HTR-8/SVneo (cell line): ENCODE data around the gene S1PR2.
"Not testable (repeated sequence)": the region's sequence is repeated elsewhere in the genome, so short reads cannot be mapped to it uniquely, and the experiment has no call there.

Source experiments
- DNase-seq: peaks from one replicate; pipeline ENCODE4 v3.0.0; 2011; ENCODE audit warnings: low spot score, mixed read lengths; ENCODE audit not compliant: insufficient read length
- FAIRE-seq: peaks from 2 replicates; lab custom pipeline; 2011; peaks lifted over from hg19 to GRCh38; lab: Jason Lieb, UNC

The S1PR2 gene

DNA sequence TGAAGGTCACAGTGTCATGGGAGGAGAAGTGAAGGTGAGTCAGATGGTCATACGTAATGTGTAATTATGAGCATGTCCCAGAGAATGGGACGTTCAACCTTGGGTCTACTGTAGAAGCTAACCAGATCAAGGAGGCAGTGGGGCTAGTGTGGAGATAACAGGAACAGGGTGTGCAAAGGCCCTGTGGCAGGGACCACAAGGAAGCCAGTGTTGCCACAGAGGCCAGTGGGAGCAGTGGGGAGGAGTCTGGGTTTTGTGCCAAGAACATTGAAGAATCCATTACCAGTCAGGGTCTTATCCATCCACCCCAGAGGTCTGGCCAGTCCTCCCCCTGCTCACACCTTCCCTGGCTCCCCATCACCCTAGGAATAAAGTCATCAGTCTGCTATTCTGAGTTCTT is 24.2 kb upstream of the S1PR2 start:
- no peak for FAIRE-seq

DNA sequence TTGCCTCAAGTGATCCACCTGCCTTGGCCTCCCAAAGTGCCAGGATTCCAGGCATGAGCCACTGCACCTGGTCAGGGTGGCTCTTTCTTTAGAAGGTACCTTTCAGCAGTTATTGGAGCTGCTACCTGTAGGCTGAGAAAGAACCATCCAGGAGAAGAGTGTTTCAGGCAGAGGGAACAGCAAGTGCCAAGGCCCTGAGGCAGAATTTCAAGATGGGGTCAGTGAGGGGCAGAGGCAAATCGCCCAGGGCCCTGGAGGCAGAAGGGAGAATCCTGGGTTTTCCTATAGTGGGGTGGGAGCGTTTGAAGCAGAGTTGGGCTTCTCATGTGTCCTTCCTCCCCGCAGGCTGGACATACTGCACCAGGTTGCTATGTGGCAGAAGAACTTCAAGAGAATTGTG is 23.1 kb upstream of the S1PR2 start:
- DNase-seq: no peak
- no peak for FAIRE-seq

More for the DNA sequence above, 24.2 kb upstream of the S1PR2 start:
- DNase-seq: no peak

DNA sequence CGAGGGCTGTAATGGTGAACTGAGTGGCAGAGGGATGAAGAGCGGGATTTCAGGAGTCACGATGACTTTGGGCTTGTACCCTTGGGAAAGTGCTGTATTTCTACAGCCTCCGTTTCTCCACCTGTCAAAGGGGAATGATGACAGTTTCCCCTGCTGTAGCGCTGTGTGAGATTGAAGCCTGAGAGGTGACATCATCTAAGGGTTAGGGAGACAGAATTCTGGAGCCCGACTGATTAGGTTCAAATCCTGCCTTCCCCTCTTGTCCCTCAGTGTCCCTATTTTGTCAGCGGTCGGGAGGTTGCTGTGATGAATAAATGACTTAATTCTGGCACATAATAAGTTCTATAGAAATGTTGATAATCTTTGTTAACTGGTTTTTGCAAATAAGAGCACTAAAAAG is 21.6 kb upstream of the S1PR2 start:
- FAIRE-seq: no peak

DNA sequence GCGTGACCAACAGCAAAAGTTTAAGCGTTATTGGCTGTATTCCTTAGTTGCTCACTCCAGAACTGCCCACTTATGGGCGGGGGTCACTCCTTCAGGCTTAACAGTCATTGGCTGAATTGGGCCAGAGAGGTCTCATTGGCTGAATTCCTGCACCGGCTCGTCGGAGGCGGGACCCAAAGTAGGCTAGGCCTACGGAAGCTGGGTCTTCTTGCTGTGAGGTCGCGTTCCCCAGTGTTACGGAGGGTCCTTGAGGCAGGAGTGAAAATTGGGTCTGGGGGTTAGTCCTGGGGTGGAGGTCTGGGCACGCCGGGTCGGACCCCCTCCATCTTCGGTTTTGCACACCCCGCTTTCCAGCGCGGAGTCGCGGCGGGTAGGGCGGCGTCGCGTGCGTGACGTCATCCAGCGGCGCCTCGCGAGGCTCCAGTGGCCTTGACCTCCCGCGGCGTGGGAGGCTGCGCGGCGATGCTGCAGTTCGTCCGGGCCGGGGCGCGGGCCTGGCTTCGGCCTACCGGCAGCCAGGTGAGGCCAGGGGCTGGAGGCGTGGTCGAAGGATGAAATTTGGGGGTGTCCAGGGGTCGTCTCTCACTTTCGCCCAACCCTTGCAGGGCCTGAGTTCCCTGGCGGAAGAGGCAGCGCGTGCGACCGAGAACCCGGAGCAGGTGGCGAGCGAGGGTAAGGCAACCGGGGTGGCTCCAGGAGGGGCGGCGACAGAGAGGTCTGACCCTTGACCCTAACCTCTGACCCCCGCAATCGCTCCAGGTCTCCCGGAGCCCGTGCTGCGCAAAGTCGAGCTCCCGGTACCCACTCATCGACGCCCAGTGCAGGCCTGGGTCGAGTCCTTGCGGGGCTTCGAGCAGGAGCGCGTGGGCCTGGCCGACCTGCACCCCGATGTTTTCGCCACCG is 20.9 kb upstream of the S1PR2 start, which contains the start of gene MRPL4:
MRPL4 (plus strand) TSS at position 423 of the 903 bp plus-strand sequence; CDS start at position 463, 40 bp downstream.
- DNase-seq: peak; percentile 99
- peak; percentile 96 for FAIRE-seq

More for the DNA sequence above, 21.6 kb upstream of the S1PR2 start:
- no peak for DNase-seq

DNA sequence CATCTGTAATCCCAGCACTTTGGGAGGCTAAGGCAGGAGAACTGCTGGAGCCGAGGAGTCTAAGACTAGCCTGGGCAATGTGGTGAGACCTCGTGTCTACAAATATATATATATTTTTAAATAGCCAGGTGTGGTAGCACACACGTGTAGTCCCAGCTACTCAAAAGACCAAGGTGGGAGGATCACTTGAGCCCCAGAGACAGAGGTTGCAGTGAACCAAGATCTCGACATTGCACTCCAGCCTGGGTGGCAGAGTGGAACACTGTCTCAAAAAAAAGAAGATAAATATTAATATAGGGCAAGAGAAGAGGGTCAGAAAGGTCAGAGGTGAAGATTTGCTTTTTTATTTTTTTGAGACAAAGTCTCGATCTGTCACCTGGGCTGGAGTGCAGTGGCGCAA is 15.4 kb upstream of the S1PR2 start:
- no peak for DNase-seq
- FAIRE-seq: no peak

DNA sequence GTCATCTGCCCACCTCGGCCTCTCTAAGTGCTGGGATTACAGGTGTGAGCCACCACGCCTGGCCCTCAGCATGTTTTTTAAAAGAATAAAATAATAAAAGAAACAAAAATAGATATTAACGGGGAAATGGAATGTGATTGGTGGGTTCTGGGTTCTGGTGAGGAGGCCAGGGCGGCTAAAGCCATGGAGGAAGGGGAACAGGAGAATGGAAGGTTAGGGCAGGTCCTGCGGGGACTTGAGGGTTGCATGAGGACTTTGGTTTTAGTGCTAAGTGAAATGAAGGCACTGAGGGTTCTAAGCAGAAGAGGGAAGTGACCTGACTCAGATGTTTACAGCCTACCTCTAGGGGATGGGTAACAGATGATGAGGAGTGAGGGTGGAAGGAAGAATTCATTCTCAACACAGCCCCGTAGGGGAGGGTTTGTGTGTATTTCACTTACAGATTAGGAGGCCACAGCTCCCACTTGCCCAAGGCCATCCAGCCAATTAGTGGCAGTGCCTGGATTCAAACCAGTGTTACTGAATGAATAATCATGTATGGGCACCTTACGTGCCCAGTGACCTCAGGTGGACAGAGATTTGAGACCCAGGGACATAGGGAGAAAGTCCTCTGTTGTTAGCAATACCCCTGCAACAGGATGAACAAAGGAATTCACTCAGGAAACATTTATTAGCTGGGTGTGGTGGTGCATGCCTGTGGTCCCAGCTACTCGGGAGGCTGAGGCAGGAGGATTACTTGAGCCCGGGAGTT is 14.2 kb upstream of the S1PR2 start:
- DNase-seq (no peak), FAIRE-seq (no peak)

DNA sequence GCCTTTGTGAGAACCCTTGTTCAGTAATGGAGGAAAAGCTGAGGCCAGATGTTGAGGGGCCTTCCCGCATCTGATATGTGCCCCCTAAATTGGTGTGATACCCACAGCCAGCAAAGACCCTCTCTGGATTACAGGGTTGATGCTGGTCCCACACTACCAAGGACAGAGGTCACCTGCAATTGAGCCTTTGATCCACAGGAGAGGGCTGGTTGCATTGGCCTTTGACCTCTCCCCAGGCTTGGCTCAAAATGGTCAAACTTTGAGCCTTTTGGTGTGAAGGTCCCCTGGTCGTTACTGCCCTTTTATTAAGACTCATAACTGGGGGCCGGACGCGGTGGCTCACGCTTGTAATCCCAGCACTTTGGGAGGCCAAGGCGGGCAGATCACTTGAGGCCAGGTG is 12.5 kb upstream of the S1PR2 start:
- FAIRE-seq: no peak

DNA sequence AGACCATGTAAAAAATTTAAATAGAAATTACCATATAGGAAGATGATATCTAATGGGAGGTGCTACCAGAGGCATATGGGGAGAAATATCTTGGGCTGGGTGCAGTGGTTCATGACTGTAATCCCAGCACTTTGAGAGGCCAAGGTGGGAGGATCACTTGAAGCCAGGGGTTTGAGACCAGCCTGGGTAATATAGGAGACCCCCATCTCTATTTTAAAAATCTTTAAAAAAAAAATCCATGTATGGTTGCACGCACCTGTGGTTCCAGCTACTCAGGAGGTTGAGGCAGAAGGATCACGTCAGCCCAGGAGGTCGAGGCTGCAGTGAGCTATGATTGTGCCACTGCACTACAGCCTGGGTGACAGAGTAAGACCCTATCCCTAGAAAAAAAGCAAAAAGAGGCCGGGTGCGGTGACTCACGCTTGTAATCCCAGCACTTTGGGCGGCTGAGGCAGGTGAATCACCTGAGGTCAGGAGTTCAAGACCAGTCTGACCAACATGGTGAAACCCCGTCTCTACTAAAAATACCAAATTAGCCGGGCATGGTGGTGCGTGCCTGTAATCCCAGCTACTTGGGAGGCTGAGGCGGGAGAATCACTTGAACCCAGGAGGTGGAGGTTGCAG is 10.8 kb upstream of the S1PR2 start:
- FAIRE-seq, DNase-seq: not testable (repeated sequence)

More for the DNA sequence above, 12.5 kb upstream of the S1PR2 start:
- DNase-seq: no peak

DNA sequence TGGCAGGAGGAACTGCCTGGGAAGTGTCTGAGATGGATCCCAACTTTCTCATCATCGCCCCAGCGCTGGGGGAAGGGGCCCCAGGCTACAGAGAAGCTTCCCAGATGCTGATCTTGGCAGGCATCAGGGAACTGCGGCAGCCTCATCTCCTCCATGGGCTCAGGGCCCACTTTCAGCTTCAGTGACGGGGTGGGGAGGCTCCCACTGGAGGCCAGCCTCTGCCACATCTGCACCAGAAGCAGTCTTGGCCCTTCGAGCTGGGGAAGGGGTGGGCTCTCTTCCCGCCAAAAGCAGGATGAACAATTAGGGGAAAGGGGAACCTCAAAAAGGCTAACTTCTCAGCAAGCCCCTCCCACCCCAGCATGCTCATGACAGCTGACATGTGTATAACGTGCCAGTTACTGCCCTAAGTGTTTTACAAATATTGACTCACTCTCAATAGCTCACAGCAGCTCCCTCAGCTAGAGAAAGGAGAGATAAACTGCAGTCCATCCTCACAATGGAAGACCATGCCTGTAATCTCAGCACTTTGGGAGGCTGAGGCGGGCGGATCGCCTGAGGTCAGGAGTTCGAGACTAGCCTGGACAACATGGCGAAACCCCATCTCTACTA is 7.1 kb upstream of the S1PR2 start:
- no peak for DNase-seq
- FAIRE-seq: no peak

DNA sequence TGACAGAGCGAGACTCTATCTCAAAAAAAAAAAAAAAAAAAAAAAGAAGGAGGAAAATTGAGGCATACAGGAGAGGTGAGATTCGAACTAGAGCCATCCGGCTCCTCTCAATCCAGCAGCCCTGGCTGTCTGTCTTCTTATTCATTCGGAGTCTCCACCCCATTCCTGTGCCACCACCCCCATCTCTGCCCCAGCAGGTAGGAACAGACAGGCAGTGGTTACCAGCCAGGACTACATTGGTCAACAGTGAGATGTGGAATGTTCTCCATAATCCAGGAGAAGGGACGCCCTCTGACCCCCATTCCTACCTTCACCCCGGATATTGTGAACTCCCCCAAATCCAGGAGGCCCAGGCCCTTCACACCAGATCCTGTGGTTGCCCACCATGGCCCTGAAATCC is 6.6 kb upstream of the S1PR2 start:
- no peak for FAIRE-seq
- DNase-seq: no peak

DNA sequence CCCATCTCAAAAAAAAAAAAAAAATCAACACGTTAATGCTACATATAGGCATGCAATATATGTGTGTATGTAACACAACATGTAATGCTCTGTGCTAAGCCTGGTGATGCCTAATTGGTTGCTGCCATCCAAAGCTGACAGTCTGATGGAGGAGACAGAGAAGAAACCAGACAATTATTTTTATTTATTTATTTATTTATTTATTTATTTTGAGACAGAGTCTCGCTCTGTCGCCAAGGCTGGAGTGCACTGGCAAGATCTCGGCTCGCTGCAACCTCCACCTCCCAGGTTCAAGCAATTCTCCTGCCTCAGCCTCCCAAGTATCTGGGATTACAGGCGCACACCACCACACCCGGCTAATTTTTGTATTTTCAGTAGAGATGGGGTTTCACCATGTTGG is 4.3 kb upstream of the S1PR2 start:
- not testable (repeated sequence) for FAIRE-seq, DNase-seq

DNA sequence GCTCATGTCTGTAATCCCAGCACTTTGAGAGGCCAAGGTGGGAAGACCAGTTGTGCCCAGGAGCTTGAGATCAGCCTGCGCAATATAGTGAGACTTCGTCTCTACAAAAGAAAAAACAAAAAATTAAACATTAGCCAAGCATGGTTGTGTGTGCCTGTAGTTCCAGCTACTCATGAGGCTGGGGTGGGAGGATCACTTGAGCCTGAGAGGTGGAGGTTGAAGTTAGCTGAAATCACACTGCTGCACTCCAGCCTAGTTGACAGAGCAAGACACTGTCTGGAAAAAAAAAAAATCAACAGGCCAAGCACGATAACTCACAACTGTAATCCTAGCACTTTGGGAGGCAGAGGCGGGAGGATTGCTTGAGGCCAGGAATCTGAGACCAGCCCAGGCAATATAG is 3.9 kb upstream of the S1PR2 start:
- FAIRE-seq: no peak
- no peak for DNase-seq

DNA sequence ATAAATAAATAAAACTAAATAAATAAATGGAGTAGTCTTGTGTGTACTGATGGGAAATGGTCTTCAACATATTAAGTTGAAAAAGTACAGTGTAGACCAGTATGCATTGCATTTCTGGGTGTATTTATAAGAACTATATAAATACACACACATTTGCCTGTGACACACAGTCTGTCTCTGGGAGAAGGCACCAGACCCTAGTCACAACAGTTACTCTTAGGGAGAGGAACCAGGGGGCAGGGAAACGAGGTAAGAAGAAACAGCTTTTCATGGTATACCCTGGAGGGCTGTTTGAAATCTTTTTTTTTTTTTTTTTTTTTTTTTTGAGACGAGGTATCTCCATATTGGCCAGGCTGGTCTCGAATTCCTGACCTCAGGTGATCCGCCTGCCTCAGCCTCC is 2.8 kb upstream of the S1PR2 start:
- DNase-seq (no peak), FAIRE-seq (no peak)

DNA sequence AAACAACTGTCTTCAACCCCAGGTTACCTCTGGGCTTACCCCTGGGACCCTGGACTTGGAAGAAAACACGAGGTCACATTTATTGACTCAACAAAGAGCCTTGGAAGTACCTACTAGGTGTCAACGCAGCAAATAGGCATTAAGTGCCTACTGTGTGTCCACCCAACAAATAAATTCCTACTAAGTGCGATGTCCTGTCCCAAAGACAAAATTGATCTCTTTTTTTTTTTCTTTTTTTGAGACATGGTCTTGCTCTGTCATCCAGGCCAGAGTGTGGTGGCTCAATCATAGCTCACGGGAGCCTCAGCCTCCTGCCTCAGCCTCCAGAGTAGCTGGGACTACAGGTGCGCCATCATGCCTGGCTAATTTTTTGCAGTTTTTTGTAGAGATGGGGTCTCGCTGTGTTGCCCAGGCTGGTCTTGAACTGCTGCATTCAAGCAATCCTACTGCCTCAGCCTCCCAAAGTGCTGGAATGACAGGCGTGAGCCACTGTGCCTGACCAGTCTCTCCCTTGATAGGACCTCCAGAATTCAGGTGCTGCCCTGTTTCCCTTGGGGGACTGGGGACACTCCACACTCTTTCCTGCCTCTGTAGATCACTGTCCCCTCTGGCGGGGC is 589 bp upstream of the S1PR2 start:
- FAIRE-seq: no peak
- DNase-seq: no peak

DNA sequence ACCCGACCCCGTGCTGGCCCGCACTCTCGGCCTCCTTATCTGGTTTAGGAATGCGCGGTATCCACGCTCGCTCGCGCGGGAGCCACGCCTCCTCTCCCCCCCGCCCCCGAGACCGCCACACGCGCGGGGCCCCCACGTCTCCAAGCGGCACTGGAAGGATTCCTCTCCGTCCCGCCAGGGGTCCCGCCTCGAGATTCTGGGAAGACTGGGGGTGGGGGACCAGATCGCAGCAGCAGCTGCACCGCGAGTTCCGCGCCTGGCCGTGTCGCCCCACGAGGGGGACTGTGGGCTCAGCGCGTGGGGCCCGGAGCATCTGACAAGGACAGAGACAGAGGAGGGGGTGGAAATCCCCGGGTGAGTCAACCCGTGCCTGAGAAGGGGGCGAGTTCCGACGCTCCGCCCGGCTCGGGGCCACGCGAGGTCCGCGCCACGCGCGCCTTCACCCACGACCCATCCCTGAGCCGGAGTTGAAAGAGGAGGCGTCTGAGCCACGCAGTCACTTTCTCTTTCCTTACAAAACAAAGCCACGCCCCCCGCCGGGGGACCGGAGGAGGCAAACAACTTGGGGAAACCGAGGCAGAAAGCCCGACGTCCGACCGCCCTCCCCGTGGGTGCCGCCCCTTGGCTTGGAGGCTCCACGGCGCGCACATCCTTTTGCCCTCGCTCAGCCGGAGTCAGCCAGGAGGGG is 814 bp downstream of the S1PR2 start:
- DNase-seq (peak; percentile 47), FAIRE-seq (no peak)

DNA sequence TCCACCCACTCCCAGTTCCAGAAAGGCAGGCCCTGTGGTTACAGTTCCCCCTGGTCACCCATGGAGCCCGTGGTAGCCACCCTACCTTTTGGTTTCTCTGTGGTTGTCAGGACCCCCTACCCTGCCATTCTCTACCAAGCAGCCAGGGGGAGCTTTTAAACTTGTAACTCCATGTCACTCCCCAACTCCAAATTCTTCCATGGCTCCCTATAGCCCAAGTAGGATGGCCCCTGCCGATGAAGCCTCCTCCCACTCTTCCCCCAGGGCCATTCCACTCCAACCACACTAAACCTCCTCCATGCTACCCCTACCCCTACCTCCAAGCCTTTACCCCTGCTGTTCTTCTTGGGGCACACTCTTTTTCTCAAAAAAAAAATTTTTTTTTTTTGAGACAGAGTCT is 2.2 kb downstream of the S1PR2 start:
- DNase-seq (peak; percentile 44), FAIRE-seq (no peak)

DNA sequence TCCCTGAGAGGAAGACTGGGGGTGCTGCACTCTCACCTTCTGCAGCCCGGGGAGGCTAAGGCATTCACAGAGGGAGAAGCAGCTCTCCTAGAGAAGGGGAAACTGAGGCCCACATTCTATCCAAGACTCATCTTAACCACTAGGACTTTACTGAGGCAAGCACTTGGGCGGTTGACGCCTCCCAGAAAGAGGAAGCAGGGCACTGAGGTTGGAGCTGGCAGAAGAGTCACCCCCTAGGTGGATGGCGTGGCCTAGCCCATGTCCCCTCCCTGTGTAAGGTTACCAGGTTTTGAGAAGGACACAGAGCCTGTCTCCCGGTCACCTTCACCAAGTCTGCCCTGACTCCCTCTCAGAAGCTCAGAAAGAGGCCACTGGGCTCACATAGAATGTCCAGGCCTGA is 2.7 kb downstream of the S1PR2 start:
- no peak for FAIRE-seq
- no peak for DNase-seq

DNA sequence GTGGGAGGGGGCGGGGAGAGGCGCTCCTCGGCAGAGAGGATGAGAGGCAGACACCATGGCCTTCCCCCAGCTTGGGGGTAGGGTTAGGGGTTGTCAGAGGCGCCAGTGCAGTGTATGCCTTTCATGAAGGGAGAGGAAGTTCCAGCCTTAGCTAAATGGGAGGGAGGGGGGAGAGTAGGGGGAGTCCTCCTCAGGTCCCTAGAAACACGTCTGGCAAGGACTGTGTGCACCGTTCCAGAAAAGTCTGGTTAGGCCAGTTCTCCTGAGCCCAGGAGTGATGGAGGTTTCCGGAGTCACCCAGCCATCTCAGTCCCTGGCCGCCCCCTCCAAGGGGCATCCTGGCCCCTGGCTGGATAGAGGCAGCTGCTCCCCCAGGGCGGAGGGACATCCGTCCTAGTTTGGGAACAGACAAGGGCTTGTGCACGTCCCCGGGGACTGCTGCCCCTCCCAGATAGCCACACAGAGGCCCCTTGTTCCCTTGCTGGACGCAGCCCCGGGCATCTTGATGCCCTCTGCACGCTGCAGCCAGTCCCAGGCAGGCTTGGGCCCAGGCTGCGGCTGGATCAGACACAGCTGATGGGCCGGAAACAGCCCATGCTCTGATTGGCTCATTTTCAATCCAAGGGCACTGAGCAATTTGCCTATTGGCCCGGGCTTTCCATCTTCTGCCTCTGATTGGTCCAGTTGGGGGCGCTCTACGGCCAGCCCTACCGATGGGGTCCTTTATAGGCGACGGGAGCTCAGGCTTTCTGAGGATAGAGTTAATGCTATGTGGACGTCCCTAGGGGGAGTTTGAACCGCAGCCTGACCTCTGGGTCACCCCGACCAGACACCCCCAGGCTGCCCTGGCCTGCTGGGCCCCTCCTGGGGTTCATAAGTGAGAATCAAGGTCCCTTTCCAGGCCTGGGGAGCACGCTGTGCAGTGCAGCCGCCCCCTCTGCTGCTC is 3.8 kb downstream of the S1PR2 start:
- FAIRE-seq: no peak
- DNase-seq: no peak
